CD14-positive monocyte (primary cell): Measurements from ENCODE around the gene GREM2. TPM values are rescaled to one million over a fixed set of nuclear protein-coding genes. Genes with fewer than 3 reads are reported as not detected.

Experiments used
- DNase-seq, 3 donors: peaks; one replicate each; pipeline ENCODE4 v3.0.0-alpha.2; 2011 to 2022
- H2AFZ ChIP-seq: 2 replicates; pipeline ENCODE4 v1.6.0; 2012; ENCODE audit warnings: mild to moderate bottlenecking, low read depth, low read length, inconsistent platforms; ENCODE audit not compliant: insufficient read depth, poor library complexity, severe bottlenecking
- H3K27ac ChIP-seq, 2 donors: 1 replicate in 1 of 2; 2 replicates in 1 of 2; pipeline ENCODE4 v1.5.1; 2012 to 2013; ENCODE audit warnings: low read length in 2 of 2, control low read depth in 1 of 2, inconsistent platforms in 1 of 2, low read depth in 1 of 2, mild to moderate bottlenecking in 1 of 2
- H3K27me3 ChIP-seq, 2 donors: one replicate each; pipeline versions ENCODE4 v1.6.0 to v1.6.1; 2011 to 2013; ENCODE audit warnings: low read length in 2 of 2; ENCODE audit not compliant: control insufficient read depth in 2 of 2, insufficient read depth in 2 of 2
- H3K36me3 ChIP-seq, 2 donors: replicated peaks in 1 of 2; 1 replicate in 1 of 2; 2 replicates in 1 of 2; pipeline versions ENCODE4 v1.5.1 to v1.6.1; 2012 to 2013; ENCODE audit warnings: low read length in 2 of 2, control low read depth in 1 of 2, inconsistent platforms in 1 of 2, mild to moderate bottlenecking in 1 of 2; ENCODE audit not compliant: insufficient read depth in 2 of 2, control insufficient read depth in 1 of 2
- H3K4me1 ChIP-seq, 2 donors: 1 replicate in 1 of 2; 2 replicates in 1 of 2; pipeline versions ENCODE4 v1.5.1 to v1.6.1; 2012 to 2013; ENCODE audit warnings: low read length in 2 of 2, control low read depth in 1 of 2, inconsistent platforms in 1 of 2, mild to moderate bottlenecking in 1 of 2, moderate library complexity in 1 of 2; ENCODE audit not compliant: insufficient read depth in 2 of 2, control insufficient read depth in 1 of 2
- H3K4me2 ChIP-seq: replicated peaks from 2 replicates; pipeline ENCODE3; 2012; ENCODE audit warnings: low read length, moderate library complexity, mild to moderate bottlenecking; ENCODE audit not compliant: poor library complexity, severe bottlenecking; ENCODE audit errors: extremely low read depth
- H3K4me3 ChIP-seq, 3 experiments: fragments of 200-600 bp in 1 of 3; sonication (generic) in 1 of 3; replicated peaks in 1 of 3; 1 replicate in 2 of 3; 2 replicates in 1 of 3; pipeline ENCODE4 v1.5.1; 2011 to 2013; ENCODE audit warnings: low read length in 3 of 3, mild to moderate bottlenecking in 3 of 3, control low read depth in 2 of 3, low read depth in 2 of 3, inconsistent platforms in 1 of 3, moderate library complexity in 1 of 3
- H3K79me2 ChIP-seq: 2 replicates; pipeline ENCODE4 v1.6.0; 2012; ENCODE audit warnings: mild to moderate bottlenecking, control low read depth, inconsistent platforms, low read length, moderate library complexity; ENCODE audit not compliant: insufficient read depth
- H3K9ac ChIP-seq: 2 replicates; pipeline ENCODE4 v1.6.0; 2017; ENCODE audit warnings: low read length, mild to moderate bottlenecking; ENCODE audit not compliant: insufficient read depth, poor library complexity, severe bottlenecking
- H3K9me3 ChIP-seq, 2 donors: replicated peaks in 1 of 2; 1 replicate in 1 of 2; 2 replicates in 1 of 2; pipeline versions ENCODE4 v1.5.1 to v1.6.1; 2012 to 2013; ENCODE audit warnings: low read length in 2 of 2, control low read depth in 1 of 2; ENCODE audit not compliant: control insufficient read depth in 1 of 2, insufficient read depth in 1 of 2
- H4K20me1 ChIP-seq: 2 replicates; pipeline ENCODE4 v1.6.0; 2012; ENCODE audit warnings: mild to moderate bottlenecking, low read length, control low read depth, moderate library complexity; ENCODE audit not compliant: insufficient read depth
- H3K27ac Mint-ChIP-seq, 7 donors: one replicate each; pipeline ENCODE4 v1.8.0; 2020; ENCODE audit warnings: mild to moderate bottlenecking in 7 of 7, mixed read lengths in 7 of 7, moderate library complexity in 6 of 7, inconsistent platforms in 2 of 7
- H3K27me3 Mint-ChIP-seq, 3 donors: one replicate each; pipeline ENCODE4 v1.8.0; 2021 to 2022; ENCODE audit warnings: low read depth in 3 of 3, mild to moderate bottlenecking in 3 of 3, mixed read lengths in 3 of 3, moderate library complexity in 3 of 3, inconsistent platforms in 1 of 3
- H3K36me3 Mint-ChIP-seq, 2 donors: one replicate each; pipeline ENCODE4 v1.8.0; 2020; ENCODE audit warnings: mixed read lengths in 2 of 2, inconsistent platforms in 1 of 2, mild to moderate bottlenecking in 1 of 2
- H3K4me1 Mint-ChIP-seq: one replicate; pipeline ENCODE4 v1.8.0; 2020; ENCODE audit warnings: mild to moderate bottlenecking, mixed read lengths
- H3K4me3 Mint-ChIP-seq, 2 donors: one replicate each; pipeline ENCODE4 v1.8.0; 2020; ENCODE audit warnings: mild to moderate bottlenecking in 2 of 2, mixed read lengths in 2 of 2, moderate library complexity in 1 of 2
- H3K9me3 Mint-ChIP-seq, 7 donors: one replicate each; pipeline ENCODE4 v1.8.0; 2020 to 2022; ENCODE audit warnings: mixed read lengths in 7 of 7, mild to moderate bottlenecking in 6 of 7, moderate library complexity in 6 of 7, inconsistent platforms in 2 of 7
- WGBS: methylation state at CpG from one replicate; pipeline ENCODE4 v1.1.5; 2013; ENCODE audit warnings: missing lambda C conversion rate; ENCODE audit not compliant: insufficient coverage; 5-methylcytosine and 5-hydroxymethylcytosine counted together
- intact Hi-C, 2 donors: fragments of 100-400 bp; cut with micrococcal nuclease; formaldehyde crosslinking; loops; one replicate each; pipeline versions ENCODE4 v1.15.0 to v1.15.1; 2023
- polyA plus RNA-seq, 3 donors: library from polyadenylated mRNA; depleted of rRNA in 1 of 3; unstranded in 2 of 3; stranded (reverse) in 1 of 3; fragments of 300-500 nt in 2 of 3; fragments of >200 nt in 1 of 3; fragmentation: Illumina TruSeq in 2 of 3; gene quantifications; 1 replicate in 2 of 3; 2 replicates in 1 of 3; pipeline ENCODE4 v1.2.3, GENCODE V29; 2012 to 2021
- TF ChIP-seq, protein P1 (sequence below): fragments of 200-600 bp; IDR thresholded peaks from one replicate; pipeline ENCODE4 v1.8.0; 2022; ENCODE audit warnings: antibody characterized with exemption, mild to moderate bottlenecking

The GREM2 gene
- polyA plus RNA-seq, 3 donors = not detected

GRCh38 chr1:240591078-240591477 is 20.9 kb downstream of the GREM2 start:
- intact Hi-C loops = no loop called here
- 73% methylated on average over 2 of the region's 5 CpGs for WGBS

DNA sequence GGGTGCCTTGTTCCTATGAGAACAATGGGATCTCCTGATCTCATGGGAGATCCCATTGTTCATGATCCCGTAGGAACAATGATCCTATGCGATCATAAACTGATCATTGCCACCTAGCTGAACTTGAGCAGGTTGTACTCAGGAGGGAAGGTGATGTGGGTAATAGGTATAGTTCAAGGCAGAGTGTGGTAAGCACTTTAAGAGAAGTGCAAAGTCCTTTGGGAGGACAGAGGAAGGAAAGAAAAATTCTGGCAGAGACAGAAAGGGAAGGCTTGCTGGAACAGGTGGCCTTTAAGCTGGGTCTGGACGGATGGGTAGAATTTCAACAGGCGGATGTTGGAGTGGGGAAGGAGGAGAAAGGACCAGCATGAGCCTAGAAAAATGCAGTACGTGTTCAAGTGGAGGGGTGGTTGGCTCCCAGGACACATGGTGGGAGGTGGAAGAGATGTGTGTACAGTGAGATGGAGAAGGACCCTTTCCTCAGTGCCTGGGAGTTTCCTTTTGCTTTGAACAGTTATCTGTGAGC is 22.3 kb downstream of the GREM2 start:
- Histone ChIP-seq H3K79me2 (no peaks in the 10 kb centered on the region), H3K4me1 (no peaks in the 10 kb centered on the region), H3K4me3 (no peak overlapping the region), H3K9me3 (no peaks in the 10 kb centered on the region), H3K4me2 (no peak overlapping the region), H3K36me3 (no peaks in the 10 kb centered on the region), H2AFZ (no peak overlapping the region), H3K9ac (no peak overlapping the region), H3K27me3 (no peaks in the 10 kb centered on the region), H3K27ac (no peak overlapping the region), H4K20me1 (no peaks in the 10 kb centered on the region)
- H3K4me3 Mint-ChIP-seq = no peak overlapping the region
- peaks cover 0 to 2% (median 1%) of the 10 kb centered on the region in 3 donors for H3K27me3 Mint-ChIP-seq
- TF ChIP-seq, protein P1, sequence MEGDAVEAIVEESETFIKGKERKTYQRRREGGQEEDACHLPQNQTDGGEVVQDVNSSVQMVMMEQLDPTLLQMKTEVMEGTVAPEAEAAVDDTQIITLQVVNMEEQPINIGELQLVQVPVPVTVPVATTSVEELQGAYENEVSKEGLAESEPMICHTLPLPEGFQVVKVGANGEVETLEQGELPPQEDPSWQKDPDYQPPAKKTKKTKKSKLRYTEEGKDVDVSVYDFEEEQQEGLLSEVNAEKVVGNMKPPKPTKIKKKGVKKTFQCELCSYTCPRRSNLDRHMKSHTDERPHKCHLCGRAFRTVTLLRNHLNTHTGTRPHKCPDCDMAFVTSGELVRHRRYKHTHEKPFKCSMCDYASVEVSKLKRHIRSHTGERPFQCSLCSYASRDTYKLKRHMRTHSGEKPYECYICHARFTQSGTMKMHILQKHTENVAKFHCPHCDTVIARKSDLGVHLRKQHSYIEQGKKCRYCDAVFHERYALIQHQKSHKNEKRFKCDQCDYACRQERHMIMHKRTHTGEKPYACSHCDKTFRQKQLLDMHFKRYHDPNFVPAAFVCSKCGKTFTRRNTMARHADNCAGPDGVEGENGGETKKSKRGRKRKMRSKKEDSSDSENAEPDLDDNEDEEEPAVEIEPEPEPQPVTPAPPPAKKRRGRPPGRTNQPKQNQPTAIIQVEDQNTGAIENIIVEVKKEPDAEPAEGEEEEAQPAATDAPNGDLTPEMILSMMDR = no peak
- DNase-seq = no peak
- intact Hi-C loops = no loop called here
- WGBS = 96% methylated on average over 5 of the region's 5 CpGs
- H3K36me3 Mint-ChIP-seq = no peaks in the 10 kb centered on the region
- H3K27ac Mint-ChIP-seq = no peak overlapping the region
- peaks cover 0 to 9% (median 6%) of the 10 kb centered on the region in 7 donors for H3K9me3 Mint-ChIP-seq
- H3K4me1 Mint-ChIP-seq = no peaks in the 10 kb centered on the region

More at GRCh38 chr1:240591078-240591477, 20.9 kb downstream of the GREM2 start:
- Histone ChIP-seq H3K27me3 (no peaks in the 10 kb centered on the region), H3K4me3 (no peak overlapping the region), H4K20me1 (no peaks in the 10 kb centered on the region), H3K4me1 (no peaks in the 10 kb centered on the region), H3K9me3 (no peaks in the 10 kb centered on the region), H3K9ac (no peak overlapping the region), H3K79me2 (no peaks in the 10 kb centered on the region), H3K4me2 (no peak overlapping the region), H3K36me3 (no peaks in the 10 kb centered on the region), H2AFZ (no peak overlapping the region), H3K27ac (no peak overlapping the region)
- Mint-ChIP-seq H3K27me3 (peaks cover 0 to 2% (median 1%) of the 10 kb centered on the region in 3 donors), H3K36me3 (no peaks in the 10 kb centered on the region), H3K4me3 (no peak overlapping the region), H3K9me3 (peaks cover 0 to 8% (median 6%) of the 10 kb centered on the region in 7 donors), H3K27ac (no peak overlapping the region), H3K4me1 (no peaks in the 10 kb centered on the region)
- DNase-seq = no peak
- TF ChIP-seq, protein P1 = no peak
